ENCODE measurements around the gene CFHR4.
"Not testable (repeated sequence)": the region's sequence is repeated elsewhere in the genome, so short reads cannot be mapped to it uniquely, and the experiment has no call there.

Gene CFHR4
- total RNA-seq: 0 to 0.62 (median 0.09) reads per million in 4 experiments

GRCh38 chr1:196887515-196888239, at the start of gene CFHR4:
Gene CFHR4, plus strand, starts transcription at chr1:196888052. Its CDS starts 99 bp downstream, at chr1:196888151.
- DNase-seq: no peak

GRCh38 chr1:196849613-196850492, 38.0 kb upstream of the CFHR4 start:
- not testable (repeated sequence) for DNase-seq

- no peak for DNase-seq
Measured at GRCh38 chr1:196856053-196856452, 31.8 kb upstream of the CFHR4 start.

- DNase-seq: no peak
Measured at GRCh38 chr1:196857188-196857587, 30.7 kb upstream of the CFHR4 start.

DNA sequence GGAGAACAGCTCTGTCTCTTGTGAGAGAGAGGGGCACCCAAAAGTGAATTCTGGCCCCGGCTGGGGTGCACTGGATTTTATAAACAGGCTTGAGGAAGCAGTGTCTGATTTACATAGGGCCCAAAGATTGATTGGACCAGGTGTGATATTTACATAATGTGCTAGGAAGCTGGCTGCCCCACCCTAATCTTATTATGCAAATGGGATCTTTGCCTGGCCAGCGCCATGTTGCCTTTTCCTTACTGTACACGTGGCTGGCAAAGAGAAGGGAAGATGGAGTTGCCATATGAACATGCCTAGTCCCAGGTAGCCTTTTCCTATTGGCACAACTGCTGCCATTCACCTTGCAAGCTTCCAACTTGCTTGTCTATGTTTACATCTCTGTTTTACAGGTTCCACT, 29.0 kb upstream of the CFHR4 start:
- no peak for DNase-seq

- DNase-seq: no peak
Measured at GRCh38 chr1:196860323-196860884, 27.4 kb upstream of the CFHR4 start.

DNA sequence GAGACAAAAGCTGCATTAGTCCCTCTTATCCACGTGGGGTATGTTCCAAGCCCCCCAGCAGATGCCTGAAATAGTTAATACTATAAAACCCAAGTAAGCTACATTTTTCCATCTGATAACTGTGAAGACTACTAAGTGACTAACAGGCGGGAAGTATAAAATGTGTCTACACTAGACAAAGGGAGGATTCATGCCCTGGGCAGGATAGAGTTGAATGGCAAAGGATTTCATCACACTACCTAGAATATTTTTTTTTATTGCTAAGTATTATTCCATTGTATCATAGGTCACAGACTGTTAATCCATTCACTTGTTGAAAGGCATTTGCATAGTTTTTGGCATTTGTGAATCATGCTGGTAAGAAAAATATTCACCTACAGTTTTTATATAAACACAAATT, 26.4 kb upstream of the CFHR4 start:
- no peak for DNase-seq

DNA sequence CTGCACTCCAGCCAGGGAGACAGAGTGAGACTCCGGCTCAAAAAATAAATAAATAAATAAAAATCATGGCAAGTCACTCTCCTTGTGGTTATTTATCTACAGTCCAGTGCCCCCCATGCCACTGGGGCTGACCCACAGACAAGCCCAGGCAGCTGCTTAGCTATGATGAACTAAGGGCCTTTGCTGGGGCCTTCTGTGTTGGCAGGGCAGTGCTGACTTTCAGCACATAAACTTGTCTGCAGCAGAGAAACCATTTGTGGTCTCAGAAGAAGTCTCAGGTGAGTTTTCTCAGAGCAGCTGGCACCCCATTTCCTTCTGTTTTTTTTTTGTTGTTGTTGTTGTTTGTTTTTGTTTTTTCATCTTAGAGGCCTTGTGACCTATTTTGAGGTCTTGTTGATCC, 20.9 kb upstream of the CFHR4 start:
- DNase-seq: no peak

- no peak for DNase-seq
Measured at GRCh38 chr1:196873385-196873784, 14.5 kb upstream of the CFHR4 start.

GRCh38 chr1:196875935-196876334, 11.9 kb upstream of the CFHR4 start:
- DNase-seq: no peak

- no peak for DNase-seq
Measured at GRCh38 chr1:196877964-196878363, 9.9 kb upstream of the CFHR4 start.

DNA sequence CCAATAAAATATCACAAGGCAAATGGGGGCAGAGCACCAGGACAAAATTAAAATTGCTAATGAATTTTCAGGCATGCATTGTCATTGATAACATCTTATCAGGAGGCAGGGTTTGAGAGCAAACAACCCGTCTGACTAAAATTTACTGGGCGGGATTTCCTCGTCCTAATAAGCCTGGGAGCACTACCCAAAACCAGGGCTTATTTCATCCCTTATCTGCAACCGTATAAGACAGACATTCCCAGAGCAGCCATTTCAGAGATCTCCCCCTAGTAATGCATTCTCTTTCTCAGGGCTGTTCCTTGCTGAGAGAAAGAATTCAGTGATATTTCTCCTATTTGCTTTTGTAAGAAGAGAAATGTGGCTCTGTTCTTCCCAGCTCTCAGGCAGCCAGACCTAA, 1.3 kb upstream of the CFHR4 start:
- not testable (repeated sequence) for DNase-seq

GRCh38 chr1:196890668-196891067, 2.8 kb downstream of the CFHR4 start:
- no peak for DNase-seq

DNA sequence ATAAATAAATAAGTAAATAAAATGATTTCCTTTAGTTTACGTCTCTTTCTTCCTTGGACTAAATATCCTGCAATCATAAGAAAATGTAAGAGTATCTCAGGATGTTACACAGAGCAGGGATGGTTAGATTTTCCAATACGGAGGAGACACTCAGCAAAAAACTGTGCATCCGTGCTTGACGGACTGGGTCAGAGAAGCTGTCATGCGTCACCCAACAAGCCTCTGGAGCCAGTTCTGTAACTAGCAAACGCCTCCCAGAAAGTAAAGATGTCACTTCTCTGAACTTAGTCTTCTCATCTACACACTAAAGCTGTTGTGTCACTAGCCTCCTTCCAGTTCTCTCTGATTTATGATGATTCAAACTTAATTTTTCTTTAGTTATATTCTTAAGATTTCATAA, 3.4 kb downstream of the CFHR4 start:
- DNase-seq: no peak

DNA sequence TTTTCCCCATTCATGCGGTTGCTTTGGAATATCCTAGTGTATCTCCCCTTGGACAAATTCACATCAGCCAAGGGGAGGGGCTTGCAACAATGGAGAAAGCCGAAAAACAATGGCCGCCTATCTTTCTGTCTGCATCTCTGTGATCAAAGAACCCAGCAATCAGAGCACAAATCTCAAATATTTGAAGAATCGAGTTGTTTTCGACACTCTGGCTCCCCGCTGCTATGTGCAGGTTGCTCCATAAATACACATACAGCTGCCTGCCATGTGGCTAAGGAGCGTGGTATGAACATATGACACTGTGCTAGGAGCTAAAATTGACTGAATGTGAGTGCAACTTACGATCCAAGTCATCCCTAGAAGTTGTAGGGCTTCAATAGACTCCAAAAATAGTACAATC, 8.5 kb downstream of the CFHR4 start:
- no peak for DNase-seq

- DNase-seq: no peak
Measured at GRCh38 chr1:196897158-196897828, 9.4 kb downstream of the CFHR4 start.

- DNase-seq: no peak
Measured at GRCh38 chr1:196902344-196902743, 14.5 kb downstream of the CFHR4 start.

- no peak for DNase-seq
Measured at GRCh38 chr1:196910215-196910614, 22.4 kb downstream of the CFHR4 start.

- DNase-seq: not testable (repeated sequence)
Measured at GRCh38 chr1:196912283-196912682, 24.4 kb downstream of the CFHR4 start.

DNA sequence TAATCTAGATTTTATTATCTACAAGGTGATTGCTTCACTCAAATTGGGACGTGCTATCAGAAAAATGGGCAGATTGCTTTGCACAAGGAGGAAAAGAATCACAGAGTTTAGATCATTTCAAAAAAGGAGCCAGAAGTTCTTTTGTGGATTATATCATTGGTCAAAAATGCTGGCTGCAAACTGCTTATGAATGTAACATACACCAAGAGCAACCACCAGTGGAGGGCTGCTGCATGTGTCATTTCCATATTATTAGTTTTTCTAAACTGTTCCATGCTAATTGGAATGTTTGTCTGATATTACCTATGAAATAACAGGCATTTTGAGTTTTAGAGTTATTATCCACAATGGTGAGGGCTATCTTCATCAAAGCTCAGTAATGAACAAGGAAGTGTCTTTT, 39.0 kb downstream of the CFHR4 start:
- DNase-seq: not testable (repeated sequence)

DNA sequence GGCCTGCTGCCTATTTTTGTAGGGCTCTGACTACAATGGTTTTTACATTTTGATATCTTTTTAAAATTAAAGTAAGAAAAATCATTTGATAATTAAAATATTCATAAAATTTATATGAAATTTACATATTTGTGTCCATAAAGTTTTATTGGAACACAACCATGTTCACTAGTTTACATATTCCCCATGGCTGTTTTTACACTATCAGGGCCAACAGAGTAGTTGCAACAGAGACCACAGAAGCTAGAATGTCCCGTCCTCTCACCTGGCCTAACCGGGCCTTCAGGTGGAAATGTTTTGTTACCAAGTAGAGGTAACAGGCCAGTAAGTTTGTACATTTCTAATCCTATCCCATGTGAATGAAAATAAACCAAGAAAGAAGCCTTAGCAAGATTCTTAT, 45.0 kb downstream of the CFHR4 start:
- DNase-seq: not testable (repeated sequence)

DNA sequence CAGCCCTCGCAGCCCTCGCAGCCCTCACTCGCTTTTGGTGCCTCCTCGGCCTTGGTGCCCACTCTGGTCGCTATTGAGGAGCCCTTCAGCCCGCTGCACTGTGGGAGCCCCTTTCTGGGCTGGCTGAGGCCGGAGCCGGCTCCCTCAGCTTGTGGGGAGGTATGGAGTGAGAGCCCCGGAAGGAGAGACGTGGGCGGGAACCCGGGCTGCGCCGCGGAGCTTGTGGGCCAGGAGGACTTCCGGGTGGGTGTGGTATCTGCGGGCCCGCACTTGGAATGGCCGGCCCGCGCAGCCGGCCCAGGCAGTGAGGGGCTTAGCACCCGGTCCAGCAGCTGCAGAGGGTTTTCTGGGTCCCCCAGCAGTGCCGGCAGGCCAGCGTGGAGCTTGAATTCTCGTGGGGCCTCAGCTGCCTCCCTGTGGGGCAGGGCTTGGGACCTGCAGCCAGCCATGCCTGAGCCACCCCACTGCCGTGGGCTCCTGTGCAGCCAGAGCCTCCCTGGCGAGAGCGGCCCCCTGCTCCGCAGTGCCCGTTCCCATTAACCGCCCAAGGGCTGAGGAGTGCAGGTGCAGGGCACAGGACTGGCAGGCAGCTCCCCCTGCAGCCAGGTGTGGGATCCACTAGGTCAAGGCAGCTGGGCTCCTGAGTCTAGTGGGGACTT, 45.8 kb downstream of the CFHR4 start:
- DNase-seq: no peak

DNA sequence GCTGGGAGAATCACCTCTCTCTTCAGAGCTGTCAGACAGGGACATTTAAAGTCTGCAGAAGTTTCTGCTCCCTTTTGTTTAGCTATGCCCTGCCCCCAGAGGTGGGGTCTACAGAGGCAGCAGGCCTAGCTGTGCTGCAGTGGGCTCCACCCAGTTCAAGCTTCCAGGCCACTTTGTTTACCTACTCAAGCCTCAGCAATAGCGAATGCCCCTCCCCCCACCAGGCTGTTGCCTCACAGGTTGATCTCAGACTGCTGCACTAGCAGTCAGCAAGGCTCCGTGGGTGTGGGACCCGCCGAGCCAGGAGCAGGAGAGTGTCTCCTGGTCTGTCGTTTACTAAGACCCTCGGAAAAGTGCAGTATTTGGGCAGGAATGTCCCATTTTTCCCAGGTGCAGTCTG, 53.6 kb downstream of the CFHR4 start:
- not testable (repeated sequence) for DNase-seq

Measured in effector CD8-positive, alpha-beta T cell (primary cell).